Naive B cell (primary cell): ENCODE results near the gene SUPT3H. TPM values are rescaled to one million over a fixed set of nuclear protein-coding genes. Genes with fewer than 3 reads are reported as not detected.

ENCODE experiments used
- ATAC-seq, 2 donors: fragments of 150-1000 bp; cut with Tn5 transposase; 2 replicates each; pipeline ENCODE4 v1.10.0; 2021; ENCODE audit warnings: low read depth in 2 of 2, mild to moderate bottlenecking in 2 of 2, moderate library complexity in 2 of 2
- DNase-seq: peaks from one replicate; pipeline ENCODE4 v3.0.0; 2022
- H3K27ac Mint-ChIP-seq, 6 donors: one replicate each; pipeline ENCODE4 v1.8.0; 2020 to 2022; ENCODE audit warnings: mild to moderate bottlenecking in 6 of 6, mixed read lengths in 6 of 6, moderate library complexity in 5 of 6, inconsistent platforms in 2 of 6
- H3K27me3 Mint-ChIP-seq, 3 donors: one replicate each; pipeline ENCODE4 v1.8.0; 2021 to 2022; ENCODE audit warnings: mixed read lengths in 3 of 3, mild to moderate bottlenecking in 1 of 3
- H3K36me3 Mint-ChIP-seq, 2 donors: one replicate each; pipeline ENCODE4 v1.8.0; 2020 to 2022; ENCODE audit warnings: mixed read lengths in 2 of 2, inconsistent platforms in 1 of 2, mild to moderate bottlenecking in 1 of 2
- H3K4me1 Mint-ChIP-seq, 3 donors: one replicate each; pipeline ENCODE4 v1.8.0; 2020 to 2022; ENCODE audit warnings: mixed read lengths in 3 of 3, inconsistent platforms in 1 of 3, mild to moderate bottlenecking in 1 of 3, moderate library complexity in 1 of 3
- H3K4me3 Mint-ChIP-seq, 8 donors: one replicate each; pipeline ENCODE4 v1.8.0; 2020 to 2022; ENCODE audit warnings: mild to moderate bottlenecking in 8 of 8, mixed read lengths in 8 of 8, moderate library complexity in 8 of 8, inconsistent platforms in 2 of 8
- H3K9me3 Mint-ChIP-seq, 7 donors: one replicate each; pipeline ENCODE4 v1.8.0; 2020 to 2022; ENCODE audit warnings: mixed read lengths in 7 of 7, mild to moderate bottlenecking in 5 of 7, inconsistent platforms in 2 of 7, moderate library complexity in 1 of 7
- polyA plus RNA-seq, 6 donors: library from polyadenylated mRNA; unstranded; fragments of 300-500 nt; fragmentation: Illumina TruSeq; gene quantifications; one replicate each; pipeline ENCODE4 v1.2.3, GENCODE V29; 2021; ENCODE audit warnings: low read depth in 6 of 6

The SUPT3H gene
- polyA plus RNA-seq, 6 donors from 2014 or later, result 3.7 to 8.6 (median 6.7) TPM

DNA sequence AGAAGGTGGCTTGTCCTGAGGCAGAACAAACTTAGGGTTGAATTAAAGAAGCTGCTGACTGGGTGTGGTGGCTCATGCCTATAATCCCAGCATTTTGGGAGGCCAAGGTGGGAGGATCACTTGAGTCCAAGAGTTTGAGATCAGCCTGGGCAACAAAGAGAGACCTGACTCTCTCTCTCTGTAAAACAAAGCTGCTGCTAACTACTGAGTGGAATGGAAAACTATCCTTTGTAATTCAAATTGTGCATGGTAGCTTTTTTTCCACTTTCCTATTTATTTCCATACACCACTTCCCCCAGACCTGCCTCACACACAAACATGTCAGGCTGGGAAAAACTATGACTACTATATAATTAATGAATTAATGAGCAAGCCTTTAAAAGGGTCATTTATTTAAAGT, 553.2 kb downstream of the SUPT3H start:
- ATAC-seq, result no peak
- no peak for DNase-seq
- Mint-ChIP-seq H3K9me3 (no peaks in the 10 kb centered on the region), H3K4me3 (no peak overlapping the region), H3K27ac (no peak overlapping the region), H3K27me3 (no peaks in the 10 kb centered on the region), H3K36me3 (peaks cover 0 to 5% of the 10 kb centered on the region in 2 donors), H3K4me1 (peaks cover 0 to 8% (median 6%) of the 10 kb centered on the region in 3 donors)

DNA sequence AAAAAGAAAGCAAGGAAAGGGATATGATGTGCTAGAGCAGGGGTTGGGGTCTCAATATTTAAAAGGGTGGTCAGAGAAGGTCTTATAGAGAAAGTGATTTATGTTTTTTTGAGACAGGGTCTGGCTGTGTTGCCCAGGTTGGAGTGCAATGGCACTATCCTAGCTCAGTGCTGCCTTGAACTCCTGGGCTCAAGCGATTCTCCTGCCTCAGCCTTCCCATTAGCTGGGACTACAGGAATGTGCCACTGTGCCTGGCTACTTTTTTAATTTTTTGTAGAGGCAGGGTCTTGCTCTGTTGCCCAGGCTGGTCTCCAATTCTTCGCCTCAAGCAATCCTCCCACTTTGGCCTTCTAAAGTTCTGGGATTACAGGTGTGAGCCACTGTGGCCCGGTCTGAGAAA, 557.0 kb downstream of the SUPT3H start:
- no peaks in the 10 kb centered on the region for H3K4me1 Mint-ChIP-seq
- no peak overlapping the region for H3K4me3 Mint-ChIP-seq
- H3K9me3 Mint-ChIP-seq, result peaks cover 0 to 10% (median 2%) of the 10 kb centered on the region in 7 donors
- peaks cover 0 to 8% of the 10 kb centered on the region in 2 donors for H3K36me3 Mint-ChIP-seq
- DNase-seq, result no peak
- no peak overlapping the region for H3K27ac Mint-ChIP-seq
- no peaks in the 10 kb centered on the region for H3K27me3 Mint-ChIP-seq
- ATAC-seq, result no peak

DNA sequence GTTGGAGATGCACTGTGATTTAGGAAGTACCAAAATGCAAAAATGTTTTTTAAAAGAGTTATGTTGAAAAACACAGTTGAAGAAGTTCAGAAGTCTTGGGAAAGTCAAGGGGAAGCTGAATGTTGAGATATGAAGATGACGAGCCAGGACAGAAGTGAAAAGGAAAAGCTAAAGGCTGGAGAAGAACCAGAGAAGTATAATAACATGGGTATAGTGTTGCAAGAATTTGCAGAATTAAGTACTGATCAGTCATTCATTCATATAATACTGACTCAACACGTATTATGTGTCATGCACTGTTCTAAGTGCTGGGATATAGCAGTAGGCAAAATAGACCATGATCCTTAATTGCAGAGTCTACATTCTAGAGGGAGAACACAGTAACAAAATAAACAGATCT, 557.4 kb downstream of the SUPT3H start:
- H3K9me3 Mint-ChIP-seq, result peaks cover 0 to 10% (median 2%) of the 10 kb centered on the region in 7 donors
- no peak overlapping the region for H3K4me3 Mint-ChIP-seq
- peak overlapping the region in 1 of 6 donors; percentile 19 for H3K27ac Mint-ChIP-seq
- no peaks in the 10 kb centered on the region for H3K4me1 Mint-ChIP-seq
- DNase-seq, result no peak
- H3K36me3 Mint-ChIP-seq, result peaks cover 0 to 8% of the 10 kb centered on the region in 2 donors
- no peaks in the 10 kb centered on the region for H3K27me3 Mint-ChIP-seq
- no peak for ATAC-seq

GRCh38 chr6:44811456-44811855, 566.3 kb downstream of the SUPT3H start:
- Mint-ChIP-seq H3K27ac (no peak overlapping the region), H3K27me3 (no peaks in the 10 kb centered on the region), H3K9me3 (peaks cover 0 to under 1% (median 0%) of the 10 kb centered on the region in 7 donors), H3K36me3 (peaks cover 0 to 9% of the 10 kb centered on the region in 2 donors), H3K4me1 (no peaks in the 10 kb centered on the region), H3K4me3 (no peak overlapping the region)
- DNase-seq (no peak), ATAC-seq (no peak)

- DNase-seq, result no peak
- no peaks in the 10 kb centered on the region for H3K9me3 Mint-ChIP-seq
- H3K36me3 Mint-ChIP-seq, result peaks cover 0 to 7% of the 10 kb centered on the region in 2 donors
- ATAC-seq, result no peak
- no peaks in the 10 kb centered on the region for H3K27me3 Mint-ChIP-seq
- no peak overlapping the region for H3K27ac Mint-ChIP-seq
- H3K4me3 Mint-ChIP-seq, result no peak overlapping the region
- H3K4me1 Mint-ChIP-seq, result no peaks in the 10 kb centered on the region
Observed at GRCh38 chr6:44809258-44809657, 568.5 kb downstream of the SUPT3H start.

- ATAC-seq, result no peak
- no peak overlapping the region for H3K4me3 Mint-ChIP-seq
- no peaks in the 10 kb centered on the region for H3K9me3 Mint-ChIP-seq
- DNase-seq, result no peak
- H3K27ac Mint-ChIP-seq, result no peak overlapping the region
- H3K4me1 Mint-ChIP-seq, result no peaks in the 10 kb centered on the region
- H3K36me3 Mint-ChIP-seq, result no peaks in the 10 kb centered on the region
- H3K27me3 Mint-ChIP-seq, result no peaks in the 10 kb centered on the region
Observed at GRCh38 chr6:44808148-44808547, 569.6 kb downstream of the SUPT3H start.

GRCh38 chr6:44806656-44807055, 571.1 kb downstream of the SUPT3H start:
- Mint-ChIP-seq H3K27me3 (no peaks in the 10 kb centered on the region), H3K9me3 (no peaks in the 10 kb centered on the region), H3K4me1 (no peaks in the 10 kb centered on the region), H3K4me3 (peak overlapping the region in 1 of 8 donors; percentile 21), H3K27ac (no peak overlapping the region), H3K36me3 (no peaks in the 10 kb centered on the region)
- ATAC-seq (no peak), DNase-seq (no peak)

DNA sequence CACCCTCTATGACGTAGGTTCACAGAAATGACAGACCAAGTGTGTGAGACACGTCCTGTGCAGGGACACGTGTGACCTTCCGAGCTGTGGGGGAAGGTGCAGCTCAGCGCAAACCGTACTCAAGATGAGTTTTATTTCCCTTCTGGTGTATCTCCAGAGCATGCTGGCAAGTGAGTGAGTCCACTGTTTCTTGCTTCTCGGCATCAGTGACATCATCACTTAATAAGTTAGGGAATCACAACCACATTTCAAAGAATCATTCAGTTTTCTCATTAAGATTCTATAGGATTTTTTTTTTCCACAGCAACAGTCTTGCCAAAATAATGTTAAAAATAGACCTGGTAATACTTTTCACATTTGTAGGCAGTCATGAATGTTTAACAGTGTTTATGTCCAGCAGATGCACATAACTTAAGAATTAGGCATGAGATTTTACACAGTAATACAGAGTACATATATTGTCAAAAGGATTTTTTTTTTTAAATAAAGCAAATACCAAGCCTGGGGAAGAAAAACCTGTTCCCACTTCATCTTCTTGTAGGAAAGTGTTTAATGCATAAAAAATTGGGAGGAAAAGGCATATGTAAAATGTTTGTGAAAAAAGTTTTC, 572.4 kb downstream of the SUPT3H start:
- H3K4me1 Mint-ChIP-seq, result no peaks in the 10 kb centered on the region
- no peaks in the 10 kb centered on the region for H3K9me3 Mint-ChIP-seq
- DNase-seq (no peak), ATAC-seq (no peak)
- H3K36me3 Mint-ChIP-seq, result no peaks in the 10 kb centered on the region
- H3K27me3 Mint-ChIP-seq, result no peaks in the 10 kb centered on the region
- H3K27ac Mint-ChIP-seq, result no peak overlapping the region
- H3K4me3 Mint-ChIP-seq, result peak overlapping the region in 1 of 8 donors; percentile 29

GRCh38 chr6:44804546-44805159, 573.1 kb downstream of the SUPT3H start:
- Mint-ChIP-seq H3K36me3 (no peaks in the 10 kb centered on the region), H3K9me3 (no peaks in the 10 kb centered on the region), H3K4me1 (no peaks in the 10 kb centered on the region), H3K27ac (no peak overlapping the region), H3K27me3 (peaks cover 0 to 4% (median 0%) of the 10 kb centered on the region in 3 donors), H3K4me3 (no peak overlapping the region)
- ATAC-seq (no peak), DNase-seq (no peak)

- no peaks in the 10 kb centered on the region for H3K36me3 Mint-ChIP-seq
Observed at GRCh38 chr6:44804016-44804415, 573.7 kb downstream of the SUPT3H start.

DNA sequence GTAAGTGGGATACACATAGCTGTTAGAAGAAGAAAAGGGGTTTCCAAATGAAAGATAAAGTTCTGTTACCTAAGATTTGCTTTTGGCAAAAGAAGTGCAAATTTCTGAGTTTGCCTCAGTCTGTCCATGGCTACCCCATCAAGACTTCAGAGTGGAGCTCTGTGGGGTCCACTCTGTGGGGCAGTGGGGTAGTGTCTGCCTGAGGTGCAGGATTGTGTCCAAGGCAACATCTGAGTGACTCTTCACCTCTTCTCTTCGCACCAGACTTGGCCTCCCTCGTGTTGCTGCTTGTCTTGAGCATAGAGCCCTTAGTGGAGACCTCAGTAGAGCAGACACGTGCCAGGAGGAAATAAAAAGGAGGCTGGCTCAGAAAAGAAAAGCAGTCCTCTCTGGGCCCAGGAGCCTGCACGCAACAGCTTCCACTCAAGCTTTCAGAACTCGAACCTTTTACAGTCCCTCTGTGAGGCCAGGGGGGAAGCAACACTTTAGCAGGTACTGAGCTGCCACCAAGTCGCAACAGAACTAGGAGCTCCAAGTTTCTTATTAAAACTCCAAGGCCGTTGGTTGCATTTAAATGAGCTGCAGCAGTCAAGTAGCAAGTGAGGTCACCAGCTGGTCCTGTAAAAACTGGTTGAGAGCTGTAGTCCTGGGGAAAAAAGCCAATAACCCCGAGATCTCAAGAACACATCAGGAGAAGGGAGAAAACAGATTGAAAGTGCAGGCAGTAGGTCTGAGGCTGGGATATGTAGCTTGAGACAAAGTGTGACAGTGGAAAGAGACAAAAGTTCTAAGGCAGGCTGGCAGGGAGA, 576.7 kb downstream of the SUPT3H start:
- H3K4me3 Mint-ChIP-seq, result no peak overlapping the region
- H3K27ac Mint-ChIP-seq, result no peak overlapping the region
- H3K9me3 Mint-ChIP-seq, result peaks cover 0 to 1% (median 0%) of the 10 kb centered on the region in 7 donors
- ATAC-seq (no peak), DNase-seq (no peak)
- no peaks in the 10 kb centered on the region for H3K36me3 Mint-ChIP-seq
- peaks cover 0 to 19% (median 0%) of the 10 kb centered on the region in 3 donors for H3K27me3 Mint-ChIP-seq
- no peaks in the 10 kb centered on the region for H3K4me1 Mint-ChIP-seq

More at GRCh38 chr6:44804016-44804415, 573.7 kb downstream of the SUPT3H start:
- Mint-ChIP-seq H3K4me3 (no peak overlapping the region), H3K27ac (no peak overlapping the region), H3K9me3 (no peaks in the 10 kb centered on the region), H3K27me3 (peaks cover 0 to 9% (median 0%) of the 10 kb centered on the region in 3 donors), H3K4me1 (no peaks in the 10 kb centered on the region)
- DNase-seq (no peak), ATAC-seq (no peak)

DNA sequence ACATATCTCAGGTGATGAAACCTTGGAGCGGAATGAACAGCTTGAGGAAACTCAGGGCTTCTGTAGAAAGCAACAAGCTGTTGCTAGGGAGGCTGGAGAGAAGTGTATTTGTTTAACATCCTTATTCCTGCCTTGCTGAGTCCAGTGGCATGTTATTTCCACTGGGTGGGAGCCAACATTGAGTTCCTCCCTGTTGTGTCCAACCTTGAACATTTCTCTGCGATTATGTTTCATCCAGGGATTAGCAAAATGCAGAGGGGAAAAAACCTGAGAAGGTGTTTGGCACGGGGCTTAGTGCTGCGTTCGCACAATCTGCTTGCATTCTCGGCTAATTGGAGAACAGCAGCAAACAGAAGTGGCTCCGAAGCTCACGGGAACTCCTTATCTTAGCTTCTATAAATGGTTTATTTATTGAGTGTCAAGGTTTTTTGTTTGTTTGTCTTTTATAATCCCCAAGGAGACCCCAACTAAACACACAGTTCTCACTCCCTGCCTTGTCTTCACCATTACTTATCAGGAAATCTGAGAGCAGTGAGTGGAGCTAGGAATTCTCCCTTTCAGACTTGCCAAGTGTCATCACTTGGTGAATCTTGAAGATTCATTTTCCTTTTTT, 577.5 kb downstream of the SUPT3H start:
- peaks cover 0 to 19% (median 0%) of the 10 kb centered on the region in 3 donors for H3K27me3 Mint-ChIP-seq
- no peak for ATAC-seq
- H3K36me3 Mint-ChIP-seq, result no peaks in the 10 kb centered on the region
- no peak for DNase-seq
- peaks cover 0 to 3% (median 0%) of the 10 kb centered on the region in 7 donors for H3K9me3 Mint-ChIP-seq
- H3K4me1 Mint-ChIP-seq, result no peaks in the 10 kb centered on the region
- no peak overlapping the region for H3K27ac Mint-ChIP-seq
- H3K4me3 Mint-ChIP-seq, result no peak overlapping the region

DNA sequence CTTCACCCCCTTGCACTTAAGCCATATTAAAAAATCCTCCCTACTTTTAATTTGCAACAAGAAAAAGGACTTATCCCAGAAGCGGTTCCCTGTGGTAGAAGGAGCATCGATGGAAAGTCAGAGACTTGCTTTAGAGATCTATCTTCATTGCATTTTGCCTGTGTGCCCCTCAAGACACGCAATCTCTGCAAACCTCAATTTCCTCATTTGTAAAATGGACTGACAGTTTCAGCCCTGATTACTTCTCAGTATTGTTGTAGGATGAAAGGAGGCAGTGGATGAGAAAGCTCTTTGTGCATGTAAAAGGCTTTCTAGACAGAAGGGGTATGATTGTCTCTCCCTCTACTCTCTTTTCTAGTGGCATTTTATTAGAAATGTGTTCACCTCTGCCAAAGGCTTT, 580.0 kb downstream of the SUPT3H start:
- ATAC-seq (no peak), DNase-seq (no peak)
- peaks cover 0 to 19% (median 4%) of the 10 kb centered on the region in 3 donors for H3K27me3 Mint-ChIP-seq
- no peak overlapping the region for H3K4me3 Mint-ChIP-seq
- H3K27ac Mint-ChIP-seq, result no peak overlapping the region
- H3K9me3 Mint-ChIP-seq, result peaks cover 0 to 4% (median 0%) of the 10 kb centered on the region in 7 donors
- H3K4me1 Mint-ChIP-seq, result no peaks in the 10 kb centered on the region
- H3K36me3 Mint-ChIP-seq, result no peaks in the 10 kb centered on the region
